Erythroblast (primary cell): Measurements from ENCODE around the gene MACROD2.

Experiments
- GATA1 ChIP-seq: IDR thresholded peaks from 2 replicates; pipeline ENCODE4 v1.6.1; 2011; ENCODE audit warnings: low read depth, mild to moderate bottlenecking, control low read depth, low read length, moderate library complexity
- POLR2A ChIP-seq: IDR thresholded peaks from 2 replicates; pipeline ENCODE4 v1.6.1; 2011; ENCODE audit warnings: mild to moderate bottlenecking, low read length

DNA sequence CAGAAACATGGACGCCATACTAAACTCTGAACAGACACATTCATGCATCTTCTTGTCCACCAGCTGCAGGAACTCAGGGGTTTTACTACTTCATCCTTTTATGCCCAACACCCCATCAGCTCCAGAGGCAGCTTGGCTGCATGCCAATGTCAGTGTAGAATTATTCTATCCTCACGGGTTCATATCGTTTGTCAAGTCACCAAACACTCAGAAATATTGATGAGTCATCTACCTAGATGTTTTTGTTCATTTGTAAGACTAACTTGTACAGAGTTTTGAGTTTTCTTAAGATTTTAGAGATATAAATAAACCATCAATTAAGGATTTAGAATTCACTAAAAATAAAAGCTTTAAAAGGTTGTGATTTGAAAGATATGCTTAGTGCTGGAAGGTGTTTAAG, 932.8 kb downstream of the MACROD2 start:
- TF ChIP-seq POLR2A, result no peak
- no peak for TF ChIP-seq GATA1
